Measurements from ENCODE around the gene DYNLRB1. TPM values are rescaled to one million over a fixed set of nuclear protein-coding genes. Genes with fewer than 3 reads are reported as not detected.

The DYNLRB1 gene
- total and polyA plus RNA-seq, 4 donors: 15.8 to 66.9 (median 44.8) TPM

DNA sequence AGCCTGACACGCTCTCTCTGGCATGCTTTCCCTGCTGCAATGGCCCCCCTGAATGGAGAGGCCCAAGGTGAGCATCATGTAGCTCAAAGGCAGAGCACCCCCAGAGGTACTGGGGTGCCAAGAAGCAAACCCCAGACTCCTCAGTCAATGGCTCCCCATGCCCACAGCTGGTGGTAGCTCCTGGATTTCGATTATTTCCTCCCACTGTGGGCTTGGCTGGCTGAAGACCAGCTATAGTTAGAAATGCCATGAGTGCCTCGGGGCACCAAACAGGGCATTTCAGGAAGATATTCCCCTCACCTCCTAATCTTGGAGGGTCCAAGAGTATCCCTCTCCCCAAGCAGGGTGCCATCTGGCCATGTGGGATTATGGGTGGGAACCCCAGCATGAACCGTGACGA lies 59.0 kb downstream of the DYNLRB1 start:
- Histone ChIP-seq H3K9me3 (ENCODE audit: control insufficient read depth in 4 of 4, low read length in 3 of 4) (no peaks in the 10 kb centered on the region), H3K4me1 (ENCODE audit: control insufficient read depth in 4 of 4, insufficient read depth in 4 of 4, low read length in 3 of 4) (no peaks in the 10 kb centered on the region), H3K36me3 (ENCODE audit: control insufficient read depth in 4 of 4, insufficient read depth in 3 of 4, low read depth in 1 of 4, low read length in 3 of 4) (peaks cover 0 to 13% (median 0%) of the 10 kb centered on the region in 4 donors), H3K27ac (ENCODE audit: low read depth in 1 of 2, low read length in 2 of 2) (no peak overlapping the region), H3K27me3 (ENCODE audit: control insufficient read depth in 4 of 4, insufficient read depth in 4 of 4, low read length in 3 of 4) (no peaks in the 10 kb centered on the region), H3K9ac (ENCODE audit: low read depth in 1 of 2, low read length in 2 of 2) (no peak overlapping the region), H3K4me3 (ENCODE audit: low read depth in 1 of 3, low read length in 3 of 3) (no peak overlapping the region)
- TF ChIP-seq FOXA2 (IDR thresholded peaks at IDR 0.05): no peak
- TF ChIP-seq RXRA (IDR thresholded peaks at IDR 0.05): no peak
- no peak for TF ChIP-seq RAD21 (IDR thresholded peaks at IDR 0.05)
- TF ChIP-seq, protein P1, sequence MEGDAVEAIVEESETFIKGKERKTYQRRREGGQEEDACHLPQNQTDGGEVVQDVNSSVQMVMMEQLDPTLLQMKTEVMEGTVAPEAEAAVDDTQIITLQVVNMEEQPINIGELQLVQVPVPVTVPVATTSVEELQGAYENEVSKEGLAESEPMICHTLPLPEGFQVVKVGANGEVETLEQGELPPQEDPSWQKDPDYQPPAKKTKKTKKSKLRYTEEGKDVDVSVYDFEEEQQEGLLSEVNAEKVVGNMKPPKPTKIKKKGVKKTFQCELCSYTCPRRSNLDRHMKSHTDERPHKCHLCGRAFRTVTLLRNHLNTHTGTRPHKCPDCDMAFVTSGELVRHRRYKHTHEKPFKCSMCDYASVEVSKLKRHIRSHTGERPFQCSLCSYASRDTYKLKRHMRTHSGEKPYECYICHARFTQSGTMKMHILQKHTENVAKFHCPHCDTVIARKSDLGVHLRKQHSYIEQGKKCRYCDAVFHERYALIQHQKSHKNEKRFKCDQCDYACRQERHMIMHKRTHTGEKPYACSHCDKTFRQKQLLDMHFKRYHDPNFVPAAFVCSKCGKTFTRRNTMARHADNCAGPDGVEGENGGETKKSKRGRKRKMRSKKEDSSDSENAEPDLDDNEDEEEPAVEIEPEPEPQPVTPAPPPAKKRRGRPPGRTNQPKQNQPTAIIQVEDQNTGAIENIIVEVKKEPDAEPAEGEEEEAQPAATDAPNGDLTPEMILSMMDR (IDR thresholded peaks at IDR 0.05; ENCODE audit: low read depth, low read length, missing input control): no peak
- TF ChIP-seq, protein P2, sequence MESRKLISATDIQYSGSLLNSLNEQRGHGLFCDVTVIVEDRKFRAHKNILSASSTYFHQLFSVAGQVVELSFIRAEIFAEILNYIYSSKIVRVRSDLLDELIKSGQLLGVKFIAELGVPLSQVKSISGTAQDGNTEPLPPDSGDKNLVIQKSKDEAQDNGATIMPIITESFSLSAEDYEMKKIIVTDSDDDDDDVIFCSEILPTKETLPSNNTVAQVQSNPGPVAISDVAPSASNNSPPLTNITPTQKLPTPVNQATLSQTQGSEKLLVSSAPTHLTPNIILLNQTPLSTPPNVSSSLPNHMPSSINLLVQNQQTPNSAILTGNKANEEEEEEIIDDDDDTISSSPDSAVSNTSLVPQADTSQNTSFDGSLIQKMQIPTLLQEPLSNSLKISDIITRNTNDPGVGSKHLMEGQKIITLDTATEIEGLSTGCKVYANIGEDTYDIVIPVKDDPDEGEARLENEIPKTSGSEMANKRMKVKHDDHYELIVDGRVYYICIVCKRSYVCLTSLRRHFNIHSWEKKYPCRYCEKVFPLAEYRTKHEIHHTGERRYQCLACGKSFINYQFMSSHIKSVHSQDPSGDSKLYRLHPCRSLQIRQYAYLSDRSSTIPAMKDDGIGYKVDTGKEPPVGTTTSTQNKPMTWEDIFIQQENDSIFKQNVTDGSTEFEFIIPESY (IDR thresholded peaks at IDR 0.05): no peak
- no peak for TF ChIP-seq HNF4A (conservative IDR thresholded peaks at IDR 0.05)
- TF ChIP-seq EGR1 (IDR thresholded peaks at IDR 0.05; ENCODE audit: low read depth in 2 of 2): no peak
- TF ChIP-seq GABPA (IDR thresholded peaks at IDR 0.05 in 1 of 2, conservative IDR thresholded peaks at IDR 0.05 in 1 of 2): no peak
- no peak for TF ChIP-seq HNF4G (IDR thresholded peaks at IDR 0.05)
- TF ChIP-seq, protein P3, sequence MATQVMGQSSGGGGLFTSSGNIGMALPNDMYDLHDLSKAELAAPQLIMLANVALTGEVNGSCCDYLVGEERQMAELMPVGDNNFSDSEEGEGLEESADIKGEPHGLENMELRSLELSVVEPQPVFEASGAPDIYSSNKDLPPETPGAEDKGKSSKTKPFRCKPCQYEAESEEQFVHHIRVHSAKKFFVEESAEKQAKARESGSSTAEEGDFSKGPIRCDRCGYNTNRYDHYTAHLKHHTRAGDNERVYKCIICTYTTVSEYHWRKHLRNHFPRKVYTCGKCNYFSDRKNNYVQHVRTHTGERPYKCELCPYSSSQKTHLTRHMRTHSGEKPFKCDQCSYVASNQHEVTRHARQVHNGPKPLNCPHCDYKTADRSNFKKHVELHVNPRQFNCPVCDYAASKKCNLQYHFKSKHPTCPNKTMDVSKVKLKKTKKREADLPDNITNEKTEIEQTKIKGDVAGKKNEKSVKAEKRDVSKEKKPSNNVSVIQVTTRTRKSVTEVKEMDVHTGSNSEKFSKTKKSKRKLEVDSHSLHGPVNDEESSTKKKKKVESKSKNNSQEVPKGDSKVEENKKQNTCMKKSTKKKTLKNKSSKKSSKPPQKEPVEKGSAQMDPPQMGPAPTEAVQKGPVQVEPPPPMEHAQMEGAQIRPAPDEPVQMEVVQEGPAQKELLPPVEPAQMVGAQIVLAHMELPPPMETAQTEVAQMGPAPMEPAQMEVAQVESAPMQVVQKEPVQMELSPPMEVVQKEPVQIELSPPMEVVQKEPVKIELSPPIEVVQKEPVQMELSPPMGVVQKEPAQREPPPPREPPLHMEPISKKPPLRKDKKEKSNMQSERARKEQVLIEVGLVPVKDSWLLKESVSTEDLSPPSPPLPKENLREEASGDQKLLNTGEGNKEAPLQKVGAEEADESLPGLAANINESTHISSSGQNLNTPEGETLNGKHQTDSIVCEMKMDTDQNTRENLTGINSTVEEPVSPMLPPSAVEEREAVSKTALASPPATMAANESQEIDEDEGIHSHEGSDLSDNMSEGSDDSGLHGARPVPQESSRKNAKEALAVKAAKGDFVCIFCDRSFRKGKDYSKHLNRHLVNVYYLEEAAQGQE (IDR thresholded peaks at IDR 0.05): no peak
- no peak for TF ChIP-seq NR2F2 (IDR thresholded peaks at IDR 0.05)
- TF ChIP-seq SP1 (IDR thresholded peaks at IDR 0.05): no peak
- TF ChIP-seq, protein P4, sequence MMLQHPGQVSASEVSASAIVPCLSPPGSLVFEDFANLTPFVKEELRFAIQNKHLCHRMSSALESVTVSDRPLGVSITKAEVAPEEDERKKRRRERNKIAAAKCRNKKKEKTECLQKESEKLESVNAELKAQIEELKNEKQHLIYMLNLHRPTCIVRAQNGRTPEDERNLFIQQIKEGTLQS (IDR thresholded peaks at IDR 0.05): no peak
- WGBS: 97% methylated on average over 5 of the region's 5 CpGs
- no peak for DNase-seq (ENCODE audit: low spot score)

DNA sequence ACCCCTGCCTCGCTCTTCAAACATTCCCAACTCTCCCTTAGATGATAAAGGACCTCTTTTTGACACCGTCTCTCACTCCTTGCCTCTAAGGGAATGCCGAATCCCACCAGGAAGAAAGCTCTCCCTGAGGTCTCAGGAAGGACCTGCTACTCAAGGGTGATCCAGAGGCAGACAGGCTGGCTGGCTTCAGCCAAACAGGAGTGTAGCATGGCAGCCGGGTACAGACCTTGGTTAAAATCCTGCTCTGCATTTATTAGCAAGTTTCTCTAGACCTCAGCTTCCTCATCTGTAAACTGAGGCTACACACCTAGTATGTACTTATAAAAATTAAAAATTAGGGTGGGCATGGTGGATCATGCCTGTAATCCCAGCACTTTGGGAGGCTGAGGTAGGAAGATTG lies 59.5 kb downstream of the DYNLRB1 start:
- Histone ChIP-seq H3K36me3 (ENCODE audit: control insufficient read depth in 4 of 4, insufficient read depth in 3 of 4, low read depth in 1 of 4, low read length in 3 of 4) (peaks cover 0 to 13% (median 0%) of the 10 kb centered on the region in 4 donors), H3K4me3 (ENCODE audit: low read depth in 1 of 3, low read length in 3 of 3) (no peak overlapping the region), H3K27me3 (ENCODE audit: control insufficient read depth in 4 of 4, insufficient read depth in 4 of 4, low read length in 3 of 4) (no peaks in the 10 kb centered on the region), H3K9me3 (ENCODE audit: control insufficient read depth in 4 of 4, low read length in 3 of 4) (no peaks in the 10 kb centered on the region), H3K27ac (ENCODE audit: low read depth in 1 of 2, low read length in 2 of 2) (no peak overlapping the region), H3K4me1 (ENCODE audit: control insufficient read depth in 4 of 4, insufficient read depth in 4 of 4, low read length in 3 of 4) (no peaks in the 10 kb centered on the region), H3K9ac (ENCODE audit: low read depth in 1 of 2, low read length in 2 of 2) (no peak overlapping the region)
- no peak for DNase-seq (ENCODE audit: low spot score)
- WGBS: 98% methylated on average over 4 of the region's 4 CpGs
- no peak for TF ChIP-seq FOXA1 (IDR thresholded peaks at IDR 0.05)
- no peak for TF ChIP-seq HNF4A (conservative IDR thresholded peaks at IDR 0.05)
- no peak for TF ChIP-seq NR2F2 (IDR thresholded peaks at IDR 0.05)
- TF ChIP-seq, protein P5, sequence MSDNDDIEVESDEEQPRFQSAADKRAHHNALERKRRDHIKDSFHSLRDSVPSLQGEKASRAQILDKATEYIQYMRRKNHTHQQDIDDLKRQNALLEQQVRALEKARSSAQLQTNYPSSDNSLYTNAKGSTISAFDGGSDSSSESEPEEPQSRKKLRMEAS (IDR thresholded peaks at IDR 0.05): no peak
- no peak for TF ChIP-seq HNF4G (IDR thresholded peaks at IDR 0.05)
- TF ChIP-seq GABPA (IDR thresholded peaks at IDR 0.05 in 1 of 2, conservative IDR thresholded peaks at IDR 0.05 in 1 of 2): no peak
- TF ChIP-seq, protein P1 (IDR thresholded peaks at IDR 0.05; ENCODE audit: low read depth, low read length, missing input control): no peak
- TF ChIP-seq, protein P4 (IDR thresholded peaks at IDR 0.05): no peak
- TF ChIP-seq RAD21 (IDR thresholded peaks at IDR 0.05): no peak
- TF ChIP-seq RXRA (IDR thresholded peaks at IDR 0.05): no peak
- no peak for TF ChIP-seq FOXA2 (IDR thresholded peaks at IDR 0.05)
- no peak for TF ChIP-seq TAF1 (conservative IDR thresholded peaks at IDR 0.05)
- TF ChIP-seq SP1 (IDR thresholded peaks at IDR 0.05): no peak
- TF ChIP-seq, protein P2 (IDR thresholded peaks at IDR 0.05): no peak
- no peak for TF ChIP-seq YY1 (IDR thresholded peaks at IDR 0.05)
